CD14-positive monocyte (primary cell): ENCODE results near the gene TAP1. TPM values are rescaled to one million over a fixed set of nuclear protein-coding genes. Genes with fewer than 3 reads are reported as not detected.

ENCODE experiments used
- DNase-seq, 3 donors: peaks; one replicate each; pipeline ENCODE4 v3.0.0-alpha.2; 2011 to 2022
- H2AFZ ChIP-seq: 2 replicates; pipeline ENCODE4 v1.6.0; 2012; ENCODE audit warnings: mild to moderate bottlenecking, low read depth, low read length, inconsistent platforms; ENCODE audit not compliant: insufficient read depth, poor library complexity, severe bottlenecking
- H3K27ac ChIP-seq, 2 donors: 1 replicate in 1 of 2; 2 replicates in 1 of 2; pipeline ENCODE4 v1.5.1; 2012 to 2013; ENCODE audit warnings: low read length in 2 of 2, control low read depth in 1 of 2, inconsistent platforms in 1 of 2, low read depth in 1 of 2, mild to moderate bottlenecking in 1 of 2
- H3K27me3 ChIP-seq, 2 donors: one replicate each; pipeline versions ENCODE4 v1.6.0 to v1.6.1; 2011 to 2013; ENCODE audit warnings: low read length in 2 of 2; ENCODE audit not compliant: control insufficient read depth in 2 of 2, insufficient read depth in 2 of 2
- H3K36me3 ChIP-seq, 2 donors: replicated peaks in 1 of 2; 1 replicate in 1 of 2; 2 replicates in 1 of 2; pipeline versions ENCODE4 v1.5.1 to v1.6.1; 2012 to 2013; ENCODE audit warnings: low read length in 2 of 2, control low read depth in 1 of 2, inconsistent platforms in 1 of 2, mild to moderate bottlenecking in 1 of 2; ENCODE audit not compliant: insufficient read depth in 2 of 2, control insufficient read depth in 1 of 2
- H3K4me1 ChIP-seq, 2 donors: 1 replicate in 1 of 2; 2 replicates in 1 of 2; pipeline versions ENCODE4 v1.5.1 to v1.6.1; 2012 to 2013; ENCODE audit warnings: low read length in 2 of 2, control low read depth in 1 of 2, inconsistent platforms in 1 of 2, mild to moderate bottlenecking in 1 of 2, moderate library complexity in 1 of 2; ENCODE audit not compliant: insufficient read depth in 2 of 2, control insufficient read depth in 1 of 2
- H3K4me2 ChIP-seq: replicated peaks from 2 replicates; pipeline ENCODE3; 2012; ENCODE audit warnings: low read length, moderate library complexity, mild to moderate bottlenecking; ENCODE audit not compliant: poor library complexity, severe bottlenecking; ENCODE audit errors: extremely low read depth
- H3K4me3 ChIP-seq, 3 experiments: fragments of 200-600 bp in 1 of 3; sonication (generic) in 1 of 3; replicated peaks in 1 of 3; 1 replicate in 2 of 3; 2 replicates in 1 of 3; pipeline ENCODE4 v1.5.1; 2011 to 2013; ENCODE audit warnings: low read length in 3 of 3, mild to moderate bottlenecking in 3 of 3, control low read depth in 2 of 3, low read depth in 2 of 3, inconsistent platforms in 1 of 3, moderate library complexity in 1 of 3
- H3K79me2 ChIP-seq: 2 replicates; pipeline ENCODE4 v1.6.0; 2012; ENCODE audit warnings: mild to moderate bottlenecking, control low read depth, inconsistent platforms, low read length, moderate library complexity; ENCODE audit not compliant: insufficient read depth
- H3K9ac ChIP-seq: 2 replicates; pipeline ENCODE4 v1.6.0; 2017; ENCODE audit warnings: low read length, mild to moderate bottlenecking; ENCODE audit not compliant: insufficient read depth, poor library complexity, severe bottlenecking
- H3K9me3 ChIP-seq, 2 donors: replicated peaks in 1 of 2; 1 replicate in 1 of 2; 2 replicates in 1 of 2; pipeline versions ENCODE4 v1.5.1 to v1.6.1; 2012 to 2013; ENCODE audit warnings: low read length in 2 of 2, control low read depth in 1 of 2; ENCODE audit not compliant: control insufficient read depth in 1 of 2, insufficient read depth in 1 of 2
- H4K20me1 ChIP-seq: 2 replicates; pipeline ENCODE4 v1.6.0; 2012; ENCODE audit warnings: mild to moderate bottlenecking, low read length, control low read depth, moderate library complexity; ENCODE audit not compliant: insufficient read depth
- H3K27ac Mint-ChIP-seq, 7 donors: one replicate each; pipeline ENCODE4 v1.8.0; 2020; ENCODE audit warnings: mild to moderate bottlenecking in 7 of 7, mixed read lengths in 7 of 7, moderate library complexity in 6 of 7, inconsistent platforms in 2 of 7
- H3K27me3 Mint-ChIP-seq, 3 donors: one replicate each; pipeline ENCODE4 v1.8.0; 2021 to 2022; ENCODE audit warnings: low read depth in 3 of 3, mild to moderate bottlenecking in 3 of 3, mixed read lengths in 3 of 3, moderate library complexity in 3 of 3, inconsistent platforms in 1 of 3
- H3K36me3 Mint-ChIP-seq, 2 donors: one replicate each; pipeline ENCODE4 v1.8.0; 2020; ENCODE audit warnings: mixed read lengths in 2 of 2, inconsistent platforms in 1 of 2, mild to moderate bottlenecking in 1 of 2
- H3K4me1 Mint-ChIP-seq: one replicate; pipeline ENCODE4 v1.8.0; 2020; ENCODE audit warnings: mild to moderate bottlenecking, mixed read lengths
- H3K4me3 Mint-ChIP-seq, 2 donors: one replicate each; pipeline ENCODE4 v1.8.0; 2020; ENCODE audit warnings: mild to moderate bottlenecking in 2 of 2, mixed read lengths in 2 of 2, moderate library complexity in 1 of 2
- H3K9me3 Mint-ChIP-seq, 7 donors: one replicate each; pipeline ENCODE4 v1.8.0; 2020 to 2022; ENCODE audit warnings: mixed read lengths in 7 of 7, mild to moderate bottlenecking in 6 of 7, moderate library complexity in 6 of 7, inconsistent platforms in 2 of 7
- CTCF ChIP-seq: fragments of 200-600 bp; IDR thresholded peaks from one replicate; pipeline ENCODE4 v1.8.0; 2022; ENCODE audit warnings: antibody characterized with exemption, mild to moderate bottlenecking
- WGBS: methylation state at CpG from one replicate; pipeline ENCODE4 v1.1.5; 2013; ENCODE audit warnings: missing lambda C conversion rate; ENCODE audit not compliant: insufficient coverage; 5-methylcytosine and 5-hydroxymethylcytosine counted together
- intact Hi-C, 2 donors: fragments of 100-400 bp; cut with micrococcal nuclease; formaldehyde crosslinking; loops; one replicate each; pipeline versions ENCODE4 v1.15.0 to v1.15.1; 2023
- polyA plus RNA-seq, 3 donors: library from polyadenylated mRNA; depleted of rRNA in 1 of 3; unstranded in 2 of 3; stranded (reverse) in 1 of 3; fragments of 300-500 nt in 2 of 3; fragments of >200 nt in 1 of 3; fragmentation: Illumina TruSeq in 2 of 3; gene quantifications; 1 replicate in 2 of 3; 2 replicates in 1 of 3; pipeline ENCODE4 v1.2.3, GENCODE V29; 2012 to 2021

Gene TAP1
- polyA plus RNA-seq, 3 donors, result 119 to 221 (median 204) TPM

GRCh38 chr6:32888576-32888975, 35.1 kb upstream of the TAP1 start:
- intact Hi-C loops, result loop anchor here in 1 of 2 donors (5.0 kb wide), 1 partner anchor 44 kb away; no protein-coding TSS in a partner anchor
- H3K79me2 ChIP-seq, result no peaks in the 10 kb centered on the region
- peaks cover under 1 to 8% of the 10 kb centered on the region in 2 donors for H3K4me1 ChIP-seq
- no peaks in the 10 kb centered on the region for H3K36me3 ChIP-seq
- H4K20me1 ChIP-seq, result no peaks in the 10 kb centered on the region
- Mint-ChIP-seq H3K4me3 (no peak overlapping the region), H3K36me3 (no peaks in the 10 kb centered on the region), H3K9me3 (no peaks in the 10 kb centered on the region), H3K27me3 (peaks cover 0 to 2% (median 0%) of the 10 kb centered on the region in 3 donors), H3K4me1 (peaks cover 18% of the 10 kb centered on the region), H3K27ac (no peak overlapping the region)
- H3K27me3 ChIP-seq, result no peaks in the 10 kb centered on the region
- no CpG with 5 or more reads among the region's 2 CpGs for WGBS
- H3K9me3 ChIP-seq, result no peaks in the 10 kb centered on the region
- H3K4me3 ChIP-seq, result no peak overlapping the region
- H3K4me2 ChIP-seq, result no peak overlapping the region
- H2AFZ ChIP-seq, result no peak overlapping the region
- TF ChIP-seq CTCF, result no peak
- DNase-seq, result no peak
- H3K9ac ChIP-seq, result no peak overlapping the region
- H3K27ac ChIP-seq, result no peak overlapping the region

GRCh38 chr6:32887616-32888015, 34.1 kb upstream of the TAP1 start:
- no peak overlapping the region for H3K27ac Mint-ChIP-seq
- H3K27ac ChIP-seq, result no peak overlapping the region
- H3K9me3 ChIP-seq, result no peaks in the 10 kb centered on the region
- H3K27me3 ChIP-seq, result no peaks in the 10 kb centered on the region
- H3K36me3 Mint-ChIP-seq, result no peaks in the 10 kb centered on the region
- 85% methylated on average over 3 of the region's 5 CpGs for WGBS
- no peaks in the 10 kb centered on the region for H3K36me3 ChIP-seq
- TF ChIP-seq CTCF, result no peak
- H3K4me1 ChIP-seq, result peaks cover 0 to 5% of the 10 kb centered on the region in 2 donors
- DNase-seq, result no peak
- no peaks in the 10 kb centered on the region for H4K20me1 ChIP-seq
- no peaks in the 10 kb centered on the region for H3K9me3 Mint-ChIP-seq
- no peaks in the 10 kb centered on the region for H3K79me2 ChIP-seq
- H2AFZ ChIP-seq, result no peak overlapping the region
- no peak overlapping the region for H3K4me3 Mint-ChIP-seq
- peaks cover 18% of the 10 kb centered on the region for H3K4me1 Mint-ChIP-seq
- no peak overlapping the region for H3K9ac ChIP-seq
- H3K27me3 Mint-ChIP-seq, result peaks cover 0 to 2% (median 2%) of the 10 kb centered on the region in 3 donors
- intact Hi-C loops, result loop anchor here in 1 of 2 donors (5.0 kb wide), 1 partner anchor 45 kb away; no protein-coding TSS in a partner anchor
- H3K4me3 ChIP-seq, result no peak overlapping the region
- H3K4me2 ChIP-seq, result no peak overlapping the region
